ENCODE measurements around the gene SIX1.

Gene SIX1

GRCh38 chr14:60646226-60646818 is 3.0 kb downstream of the SIX1 start:
- no peak for TF ChIP-seq EZH2phosphoT487 (IDR thresholded peaks at IDR 0.05; ENCODE audit: borderline replicate concordance, low read length)
- no peak for TF ChIP-seq CTCF (IDR thresholded peaks at IDR 0.05; ENCODE audit: low read depth, low read length, poor library complexity, severe bottlenecking)
- Histone ChIP-seq H3K27ac (ENCODE audit: low read depth, low read length) (no peak overlapping the region), H3K27me3 (ENCODE audit: control insufficient read depth, low read length) (peaks cover under 1% of the 10 kb centered on the region; the same call in 1 of the 2 replicates), H3K9me3 (ENCODE audit: control insufficient read depth, insufficient read depth, low read length) (no peaks in the 10 kb centered on the region), H3K4me1 (ENCODE audit: control insufficient read depth, low read length) (peaks cover 4% of the 10 kb centered on the region; the same call in 1 of the 2 replicates), H3K79me2 (ENCODE audit: control insufficient read depth, low read length) (no peaks in the 10 kb centered on the region), H3K36me3 (ENCODE audit: control insufficient read depth, low read length) (no peaks in the 10 kb centered on the region), H3K9me2 (replicated peaks; ENCODE audit: control insufficient read depth, low read length) (no peaks in the 10 kb centered on the region), H4K20me1 (ENCODE audit: control insufficient read depth, insufficient read depth, low read depth, low read length) (no peaks in the 10 kb centered on the region), H3K4me2 (ENCODE audit: low read length) (no peak overlapping the region), H3K4me3 (ENCODE audit: low read length) (no peak overlapping the region), H3F3A (ENCODE audit: control insufficient read depth, insufficient read depth) (no peaks in the 10 kb centered on the region)

GRCh38 chr14:60645126-60645741 is 4.0 kb downstream of the SIX1 start:
- H3K4me2 ChIP-seq (ENCODE audit: low read length), result no peak overlapping the region
- H3K79me2 ChIP-seq (ENCODE audit: control insufficient read depth, low read length), result no peaks in the 10 kb centered on the region
- no peaks in the 10 kb centered on the region for H3K36me3 ChIP-seq (ENCODE audit: control insufficient read depth, low read length)
- no peak overlapping the region for H3K27ac ChIP-seq (ENCODE audit: low read depth, low read length)
- no peaks in the 10 kb centered on the region for H3K9me2 ChIP-seq (replicated peaks; ENCODE audit: control insufficient read depth, low read length)
- H3F3A ChIP-seq (ENCODE audit: control insufficient read depth, insufficient read depth), result no peaks in the 10 kb centered on the region
- no peaks in the 10 kb centered on the region for H4K20me1 ChIP-seq (ENCODE audit: control insufficient read depth, insufficient read depth, low read depth, low read length)
- H3K27me3 ChIP-seq (ENCODE audit: control insufficient read depth, low read length), result no peaks in the 10 kb centered on the region
- H3K4me3 ChIP-seq (ENCODE audit: low read length), result no peak overlapping the region
- TF ChIP-seq EZH2phosphoT487 (IDR thresholded peaks at IDR 0.05; ENCODE audit: borderline replicate concordance, low read length) (no peak), CTCF (IDR thresholded peaks at IDR 0.05; ENCODE audit: low read depth, low read length, poor library complexity, severe bottlenecking) (no peak)
- H3K4me1 ChIP-seq (ENCODE audit: control insufficient read depth, low read length), result peaks cover 4% of the 10 kb centered on the region; the same call in 1 of the 2 replicates
- H3K9me3 ChIP-seq (ENCODE audit: control insufficient read depth, insufficient read depth, low read length), result no peaks in the 10 kb centered on the region

GRCh38 chr14:60644666-60645065 is 4.6 kb downstream of the SIX1 start:
- H3K4me3 ChIP-seq (ENCODE audit: low read length), result no peak overlapping the region
- TF ChIP-seq EZH2phosphoT487 (IDR thresholded peaks at IDR 0.05; ENCODE audit: borderline replicate concordance, low read length), result no peak
- TF ChIP-seq CTCF (IDR thresholded peaks at IDR 0.05; ENCODE audit: low read depth, low read length, poor library complexity, severe bottlenecking), result no peak
- H3K36me3 ChIP-seq (ENCODE audit: control insufficient read depth, low read length), result no peaks in the 10 kb centered on the region
- H3K27me3 ChIP-seq (ENCODE audit: control insufficient read depth, low read length), result no peaks in the 10 kb centered on the region
- H3K27ac ChIP-seq (ENCODE audit: low read depth, low read length), result no peak overlapping the region
- no peaks in the 10 kb centered on the region for H4K20me1 ChIP-seq (ENCODE audit: control insufficient read depth, insufficient read depth, low read depth, low read length)
- peaks cover 4% of the 10 kb centered on the region; the same call in 1 of the 2 replicates for H3K4me1 ChIP-seq (ENCODE audit: control insufficient read depth, low read length)
- no peaks in the 10 kb centered on the region for H3K9me2 ChIP-seq (replicated peaks; ENCODE audit: control insufficient read depth, low read length)
- H3K79me2 ChIP-seq (ENCODE audit: control insufficient read depth, low read length), result no peaks in the 10 kb centered on the region
- H3F3A ChIP-seq (ENCODE audit: control insufficient read depth, insufficient read depth), result no peaks in the 10 kb centered on the region
- no peaks in the 10 kb centered on the region for H3K9me3 ChIP-seq (ENCODE audit: control insufficient read depth, insufficient read depth, low read length)
- no peak overlapping the region for H3K4me2 ChIP-seq (ENCODE audit: low read length)

Data from DOHH2 (cell line).